Fibroblast of lung (primary cell): ENCODE results near the gene ASB3. TPM values are rescaled to one million over a fixed set of nuclear protein-coding genes. Genes with fewer than 3 reads are reported as not detected.

Experiments
- DNase-seq, 2 donors: peaks; one replicate each; pipeline versions ENCODE4 v3.0.0 to v3.0.0-alpha.2; 2010; ENCODE audit warnings: low read depth in 2 of 2
- H2AFZ ChIP-seq: 2 replicates; pipeline ENCODE4 v1.5.1; 2012; ENCODE audit warnings: low read length, control low read depth, inconsistent platforms
- H3K27ac ChIP-seq: 2 replicates; pipeline ENCODE4 v1.5.1; 2011; ENCODE audit warnings: low read length, control low read depth; ENCODE audit not compliant: insufficient read depth
- H3K27me3 ChIP-seq: 2 replicates; pipeline ENCODE4 v1.5.1; 2011; ENCODE audit warnings: mild to moderate bottlenecking, low read length; ENCODE audit not compliant: control insufficient read depth, insufficient read depth
- H3K36me3 ChIP-seq: 2 replicates; pipeline ENCODE4 v1.5.1; 2011; ENCODE audit warnings: low read length; ENCODE audit not compliant: control insufficient read depth, insufficient read depth
- H3K4me1 ChIP-seq: 2 replicates; pipeline ENCODE4 v1.5.1; 2011; ENCODE audit warnings: low read length; ENCODE audit not compliant: control insufficient read depth, insufficient read depth; ENCODE audit errors: extremely low read depth
- H3K4me2 ChIP-seq: 2 replicates; pipeline ENCODE4 v1.5.1; 2011; ENCODE audit warnings: low read length, control low read depth; ENCODE audit not compliant: insufficient read depth; ENCODE audit errors: extremely low read depth
- H3K4me3 ChIP-seq, 4 experiments: fragments of 200-600 bp in 1 of 4; sonication (generic) in 1 of 4; replicated peaks in 1 of 4; 2 replicates each; pipeline ENCODE4 v1.5.1; 2011 to 2016; ENCODE audit warnings: low read length in 4 of 4, low read depth in 3 of 4, mild to moderate bottlenecking in 3 of 4, control low read depth in 2 of 4, inconsistent platforms in 1 of 4, mixed read lengths in 1 of 4; ENCODE audit not compliant: insufficient read depth in 1 of 4; ENCODE audit errors: control extremely low read depth in 1 of 4
- H3K79me2 ChIP-seq: 2 replicates; pipeline ENCODE4 v1.5.1; 2012; ENCODE audit warnings: mild to moderate bottlenecking, low read length, inconsistent platforms; ENCODE audit not compliant: control insufficient read depth, insufficient read depth
- H3K9ac ChIP-seq: 2 replicates; pipeline ENCODE4 v1.5.1; 2011; ENCODE audit warnings: mild to moderate bottlenecking, low read length, control low read depth; ENCODE audit not compliant: insufficient read depth
- H3K9me3 ChIP-seq: 2 replicates; pipeline ENCODE4 v1.5.1; 2012; ENCODE audit warnings: low read depth, low read length; ENCODE audit not compliant: control insufficient read depth, insufficient read depth
- H4K20me1 ChIP-seq: 2 replicates; pipeline ENCODE4 v1.5.1; 2011; ENCODE audit warnings: low read length; ENCODE audit not compliant: control insufficient read depth, insufficient read depth; ENCODE audit errors: extremely low read depth
- CTCF ChIP-seq, 2 donors: IDR thresholded peaks in 1 of 2; conservative IDR thresholded peaks in 1 of 2; 1 replicate in 1 of 2; 2 replicates in 1 of 2; pipeline ENCODE4 v1.5.1; 2011 to 2012; ENCODE audit warnings: low read length in 2 of 2, control low read depth in 1 of 2, inconsistent platforms in 1 of 2, low read depth in 1 of 2, mild to moderate bottlenecking in 1 of 2
- EZH2 ChIP-seq: IDR thresholded peaks from 2 replicates; pipeline ENCODE4 v1.5.1; 2012; ENCODE audit warnings: low read length, control low read depth, mild to moderate bottlenecking; ENCODE audit errors: missing control alignments
- polyA plus RNA-seq, 2 donors: library from polyadenylated mRNA; depleted of rRNA in 1 of 2; stranded (reverse) in 1 of 2; unstranded in 1 of 2; fragments of >200 nt; gene quantifications; 2 replicates each; pipeline ENCODE4 v1.2.1, GENCODE V29; 2011 to 2012; ENCODE audit warnings: missing spikeins in 1 of 2
- total RNA-seq: library from RNA; depleted of rRNA; stranded (reverse); fragments of >200 nt; gene quantifications from 2 replicates; pipeline ENCODE4 v1.2.1, GENCODE V29; 2014

ASB3 gene
- total and polyA plus RNA-seq, 2 donors (not counting 1 experiment from before 2014, with no cell fraction given), result 21.1 to 31.9 TPM

DNA sequence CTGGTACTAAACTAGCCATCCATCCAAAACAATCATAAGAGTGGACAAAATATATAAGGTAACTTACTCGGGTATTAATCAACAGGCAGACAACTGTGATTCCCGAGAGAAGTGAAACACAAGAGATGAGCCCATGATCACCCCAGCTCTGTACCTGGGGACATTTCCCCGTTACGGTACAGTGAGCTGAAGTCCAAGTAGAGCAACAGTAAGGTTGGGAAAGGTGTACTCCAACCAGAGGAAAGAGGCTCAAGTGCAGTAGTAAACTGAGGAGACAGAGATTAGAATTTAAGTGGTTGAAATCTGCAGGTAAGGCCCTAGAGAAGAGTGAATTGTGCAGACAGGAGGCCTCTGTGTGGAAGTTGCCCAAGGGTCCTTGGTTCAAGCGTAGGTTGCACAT is 49.7 kb downstream of the ASB3 start:
- H3K9me3 ChIP-seq, result no peaks in the 10 kb centered on the region
- no peak overlapping the region for H3K4me2 ChIP-seq
- no peak for TF ChIP-seq EZH2
- TF ChIP-seq CTCF (conservative IDR thresholded peaks at IDR 0.05 in 1 of 2, IDR thresholded peaks at IDR 0.05 in 1 of 2; ENCODE audit: low read depth in 1 of 2, low read length in 2 of 2), result no peak
- H3K27me3 ChIP-seq, result no peaks in the 10 kb centered on the region
- no peak overlapping the region for H3K27ac ChIP-seq
- H2AFZ ChIP-seq, result no peak overlapping the region
- no peak overlapping the region for H3K9ac ChIP-seq
- H4K20me1 ChIP-seq, result no peaks in the 10 kb centered on the region
- H3K79me2 ChIP-seq, result no peaks in the 10 kb centered on the region
- no peaks in the 10 kb centered on the region for H3K36me3 ChIP-seq
- no peaks in the 10 kb centered on the region for H3K4me1 ChIP-seq
- no peak overlapping the region for H3K4me3 ChIP-seq
- DNase-seq, result no peak

GRCh38 chr2:53729143-53729762 is 57.5 kb downstream of the ASB3 start:
- no peak for DNase-seq
- Histone ChIP-seq H3K27me3 (no peaks in the 10 kb centered on the region), H3K9me3 (no peaks in the 10 kb centered on the region), H4K20me1 (no peaks in the 10 kb centered on the region), H3K4me3 (no peak overlapping the region), H3K27ac (no peak overlapping the region), H2AFZ (no peak overlapping the region), H3K36me3 (no peaks in the 10 kb centered on the region), H3K4me1 (no peaks in the 10 kb centered on the region), H3K9ac (no peak overlapping the region), H3K79me2 (no peaks in the 10 kb centered on the region), H3K4me2 (no peak overlapping the region)
- TF ChIP-seq CTCF (conservative IDR thresholded peaks at IDR 0.05 in 1 of 2, IDR thresholded peaks at IDR 0.05 in 1 of 2; ENCODE audit: low read depth in 1 of 2, low read length in 2 of 2) (no peak), EZH2 (no peak)

DNA sequence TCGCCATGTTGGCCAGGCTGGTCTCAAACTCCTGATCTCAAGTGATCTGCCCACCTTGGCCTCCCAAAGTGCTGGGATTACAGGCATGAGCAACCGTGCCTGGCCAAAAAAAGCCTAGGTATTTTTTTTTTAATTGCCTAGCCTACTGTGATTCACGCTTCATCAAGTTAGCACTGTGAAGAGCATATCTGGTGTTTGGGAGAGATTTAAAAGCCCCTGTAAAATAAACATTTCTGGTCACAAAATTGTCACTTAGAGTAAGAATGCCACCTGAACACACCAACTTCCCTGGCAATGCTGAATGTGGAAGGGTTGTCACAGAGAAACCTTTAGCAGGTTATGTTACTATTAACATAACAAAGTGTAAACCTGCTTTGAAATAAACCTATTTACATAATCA is 58.8 kb downstream of the ASB3 start:
- Histone ChIP-seq H3K27me3 (no peaks in the 10 kb centered on the region), H3K9ac (no peak overlapping the region), H3K4me1 (no peaks in the 10 kb centered on the region), H3K27ac (no peak overlapping the region), H3K4me2 (no peak overlapping the region), H3K9me3 (no peaks in the 10 kb centered on the region), H3K36me3 (no peaks in the 10 kb centered on the region), H2AFZ (no peak overlapping the region), H3K79me2 (no peaks in the 10 kb centered on the region), H4K20me1 (no peaks in the 10 kb centered on the region), H3K4me3 (no peak overlapping the region)
- TF ChIP-seq CTCF (conservative IDR thresholded peaks at IDR 0.05 in 1 of 2, IDR thresholded peaks at IDR 0.05 in 1 of 2; ENCODE audit: low read depth in 1 of 2, low read length in 2 of 2) (no peak), EZH2 (no peak)
- no peak for DNase-seq
